Activated CD8-positive, alpha-beta memory T cell treated with anti-CD3 and anti-CD28 coated beads for 4 hours (primary cell): ENCODE measurements around the gene PIGT.

Source experiments
- DNase-seq, 2 donors: peaks; one replicate each; pipeline ENCODE4 v3.0.0-alpha.2; 2020; ENCODE audit warnings: low read depth in 2 of 2

PIGT gene

DNA sequence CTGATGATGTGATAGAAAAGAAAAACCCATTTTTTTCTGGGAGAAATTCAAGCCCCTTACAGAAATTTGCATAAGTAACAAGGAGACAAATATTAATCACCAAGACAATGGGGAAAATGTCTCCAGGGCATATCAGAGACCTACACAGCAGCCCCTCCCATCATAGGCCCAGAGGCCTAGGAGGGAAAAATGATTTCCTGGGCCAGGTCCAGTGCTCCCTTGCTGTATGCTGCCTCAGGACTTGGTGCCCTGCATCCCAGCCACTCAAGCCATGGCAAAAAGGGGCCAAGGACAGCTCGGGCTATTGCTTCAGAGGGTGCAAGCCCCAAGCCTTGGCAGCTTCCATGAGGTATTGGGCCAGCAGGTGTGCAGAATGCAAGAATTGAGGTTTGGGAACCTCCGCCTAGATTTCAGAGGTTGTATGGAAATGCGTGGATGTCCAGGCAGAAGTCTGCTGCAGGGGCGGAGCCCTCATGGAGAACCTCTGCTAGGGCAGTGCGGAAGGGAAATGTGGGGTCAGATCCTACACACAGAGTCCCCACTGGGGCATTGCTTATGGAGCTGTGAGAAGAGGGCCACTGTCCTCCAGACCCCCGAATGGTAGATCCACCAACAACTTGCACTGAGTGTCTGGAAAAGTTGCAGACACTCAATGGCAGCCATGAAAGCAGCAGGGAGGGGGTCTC is 15.5 kb upstream of the PIGT start:
- DNase-seq = no peak

DNA sequence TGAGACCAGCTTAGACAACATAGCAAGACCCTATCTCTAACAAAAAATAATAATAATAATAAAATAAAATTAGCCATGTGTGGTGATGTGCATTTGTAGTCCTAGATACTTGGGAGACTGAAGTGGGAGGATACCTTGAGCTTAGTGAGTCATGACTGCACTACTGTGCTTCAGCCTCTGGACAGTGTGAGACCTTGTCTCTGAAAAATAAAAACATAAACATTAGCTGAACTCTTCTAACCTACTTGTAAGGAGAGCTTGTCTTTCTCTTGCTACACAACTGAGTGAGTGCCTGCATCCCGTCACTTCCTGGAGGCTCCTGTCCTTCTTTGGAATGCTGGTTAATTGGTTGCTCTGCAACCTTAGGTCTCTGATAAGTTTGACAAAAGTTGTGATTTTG is 13.0 kb upstream of the PIGT start:
- DNase-seq = no peak

- no peak for DNase-seq
Measured at GRCh38 chr20:45404438-45404837, 11.5 kb upstream of the PIGT start.

- DNase-seq = no peak
Measured at GRCh38 chr20:45405571-45406259, 10.2 kb upstream of the PIGT start.

- DNase-seq = peak; percentile 39
Measured at GRCh38 chr20:45406260-45407066, 9.5 kb upstream of the PIGT start.

DNA sequence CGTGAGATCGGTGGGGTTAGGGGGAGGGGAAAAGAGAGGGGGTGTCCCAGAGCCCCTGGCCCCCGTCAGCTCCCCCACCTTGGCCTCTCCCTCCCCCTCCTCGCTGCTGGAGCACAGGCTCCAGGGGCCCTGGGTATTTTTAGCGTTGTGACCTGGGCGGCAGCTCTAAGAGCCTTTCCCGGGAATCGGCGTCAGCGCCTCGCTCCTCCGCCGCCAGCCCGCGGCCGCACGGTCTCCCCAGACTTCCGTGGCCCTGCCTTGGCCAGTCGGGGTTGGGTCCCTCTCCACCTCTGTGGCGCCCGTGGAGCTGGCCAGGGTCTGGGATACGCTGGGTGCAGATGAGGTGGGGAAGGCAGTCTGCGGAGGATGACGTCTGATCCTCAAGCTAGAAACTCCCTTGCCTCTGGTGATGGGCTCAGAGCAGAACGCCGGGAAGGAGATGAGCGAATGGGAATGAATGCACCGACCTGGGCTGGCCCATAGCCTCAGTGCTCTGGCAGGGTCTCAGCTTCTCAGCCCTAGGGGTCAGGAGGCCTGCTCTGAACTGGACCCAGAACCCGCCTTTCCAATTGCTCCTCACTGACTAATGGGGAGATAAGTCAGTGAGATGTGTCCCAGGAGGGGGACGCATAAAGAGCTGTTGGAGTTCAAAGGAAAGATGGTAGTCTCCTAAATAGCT is 8.7 kb upstream of the PIGT start:
- DNase-seq = no peak

DNA sequence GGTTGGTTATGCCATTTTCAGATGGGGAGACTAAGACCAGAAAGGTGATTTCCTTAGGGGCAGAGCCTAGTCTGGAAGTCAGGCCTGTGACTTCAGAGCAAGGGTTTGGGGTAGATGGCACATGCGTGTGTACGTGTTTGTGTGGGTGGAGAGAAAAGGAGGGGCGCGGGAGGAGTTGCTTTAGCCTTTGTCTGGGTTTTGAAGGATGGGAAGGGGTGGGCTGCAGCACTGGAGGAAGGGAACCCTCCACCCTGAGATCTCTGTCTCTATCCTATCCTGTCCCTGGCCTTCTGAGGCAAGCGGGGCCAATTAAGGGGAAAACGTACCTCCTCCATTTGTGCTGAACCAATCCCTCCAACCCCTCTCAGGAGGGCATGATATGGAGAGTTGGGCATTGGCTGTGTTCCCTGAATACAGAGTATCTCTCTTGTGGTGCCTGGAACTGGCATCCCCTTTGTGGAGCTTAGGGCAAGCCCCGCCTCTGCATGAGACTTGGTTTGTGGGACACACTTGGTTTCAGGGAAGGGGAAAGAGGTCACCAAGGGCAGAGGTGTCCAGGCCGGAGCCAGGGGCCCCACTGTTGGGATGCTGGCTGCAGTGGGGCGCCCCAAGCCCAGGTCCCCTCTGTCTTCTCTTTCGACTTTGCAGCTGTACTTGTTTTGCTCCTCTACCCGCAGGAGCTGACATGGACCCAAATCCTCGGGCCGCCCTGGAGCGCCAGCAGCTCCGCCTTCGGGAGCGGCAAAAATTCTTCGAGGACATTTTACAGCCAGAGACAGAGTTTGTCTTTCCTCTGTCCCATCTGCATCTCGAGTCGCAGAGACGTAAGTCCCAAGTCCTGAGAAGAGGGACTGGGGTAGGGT is 7.9 kb upstream of the PIGT start, which contains the start of gene DBNDD2:
DBNDD2 (plus strand) TSS at position 507 of the 863 bp plus-strand sequence; CDS start at position 686, 179 bp downstream.
- no peak for DNase-seq

- DNase-seq = no peak
Measured at GRCh38 chr20:45408646-45409213, 7.2 kb upstream of the PIGT start.

- DNase-seq = no peak
Measured at GRCh38 chr20:45409521-45410272, 6.2 kb upstream of the PIGT start.

- DNase-seq = no peak
Measured at GRCh38 chr20:45410887-45411286, 5.1 kb upstream of the PIGT start.

DNA sequence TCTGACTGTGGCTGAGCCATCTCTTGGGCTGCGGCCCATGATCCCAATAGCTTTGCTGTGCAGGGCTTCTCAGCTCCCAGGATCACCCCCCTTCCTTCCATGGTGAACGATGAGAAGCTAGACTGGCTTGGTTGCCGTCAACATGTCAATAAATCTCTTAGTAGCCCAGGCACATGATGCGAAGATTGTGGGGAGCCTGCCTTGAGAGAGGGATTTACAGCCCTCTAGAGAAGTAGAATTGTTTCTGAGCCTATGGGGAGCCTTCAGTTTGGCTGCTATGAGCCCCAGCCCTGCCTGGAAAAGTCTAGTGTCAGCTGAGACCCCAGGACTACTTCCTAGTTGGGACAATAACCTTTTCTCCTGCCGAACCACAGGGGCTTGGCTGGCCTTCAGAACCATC is 3.3 kb upstream of the PIGT start:
- no peak for DNase-seq

- no peak for DNase-seq
Measured at GRCh38 chr20:45413479-45413878, 2.5 kb upstream of the PIGT start.

- DNase-seq = no peak
Measured at GRCh38 chr20:45416917-45417316, 976 bp downstream of the PIGT start.

GRCh38 chr20:45419188-45420091 is 3.5 kb downstream of the PIGT start:
- no peak for DNase-seq

- no peak for DNase-seq
Measured at GRCh38 chr20:45420125-45420524, 4.2 kb downstream of the PIGT start.

GRCh38 chr20:45423700-45424099 is 7.8 kb downstream of the PIGT start:
- DNase-seq = no peak

DNA sequence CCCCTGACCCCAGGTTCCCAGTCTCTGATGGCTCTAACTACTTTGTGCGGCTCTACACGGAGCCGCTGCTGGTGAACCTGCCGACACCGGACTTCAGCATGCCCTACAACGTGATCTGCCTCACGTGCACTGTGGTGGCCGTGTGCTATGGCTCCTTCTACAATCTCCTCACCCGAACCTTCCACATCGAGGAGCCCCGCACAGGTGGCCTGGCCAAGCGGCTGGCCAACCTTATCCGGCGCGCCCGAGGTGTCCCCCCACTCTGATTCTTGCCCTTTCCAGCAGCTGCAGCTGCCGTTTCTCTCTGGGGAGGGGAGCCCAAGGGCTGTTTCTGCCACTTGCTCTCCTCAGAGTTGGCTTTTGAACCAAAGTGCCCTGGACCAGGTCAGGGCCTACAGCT is 9.6 kb downstream of the PIGT start:
- no peak for DNase-seq

DNA sequence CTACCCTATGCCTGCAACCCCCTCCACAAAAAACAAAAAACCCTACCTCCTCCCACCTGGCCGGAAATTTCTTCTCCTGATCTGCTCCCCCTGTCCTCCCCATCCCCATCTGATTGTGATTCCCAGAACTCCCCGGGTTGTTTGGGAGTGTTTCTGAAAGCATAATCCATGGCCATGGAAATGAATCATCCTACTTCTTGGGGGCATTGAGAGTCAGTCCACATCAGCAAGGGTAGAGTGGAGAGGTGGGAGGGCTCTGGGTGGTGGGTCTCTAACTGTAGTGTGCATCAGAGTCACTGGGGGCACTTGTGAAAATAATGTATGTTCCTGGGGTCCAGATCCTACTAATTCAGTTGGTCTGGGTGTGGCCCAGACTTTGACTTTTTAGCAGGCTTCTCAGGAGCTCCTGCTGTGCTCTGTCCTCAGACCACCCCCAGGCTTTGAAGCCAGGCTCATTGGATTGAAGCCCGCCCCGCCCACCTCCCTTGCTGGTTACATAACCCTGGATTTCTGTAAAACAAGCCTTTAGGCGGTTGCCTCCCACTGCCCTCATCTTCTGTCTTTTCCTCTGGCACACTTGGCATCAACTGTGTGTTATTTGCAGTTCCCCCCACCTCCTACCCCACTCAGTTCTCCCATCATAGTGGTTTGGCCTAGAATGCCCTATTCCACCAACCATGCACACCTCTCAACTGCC is 10.5 kb downstream of the PIGT start:
- DNase-seq = no peak
